Skeletal muscle satellite cell (primary cell): ENCODE data around the gene CMBL.
"Not testable (repeated sequence)": the region's sequence is repeated elsewhere in the genome, so short reads cannot be mapped to it uniquely, and the experiment has no call there.

ENCODE experiments used
- H3K27me3 ChIP-seq: 2 replicates; pipeline ENCODE4 v1.7.0; 2013; ENCODE audit warnings: low read length; ENCODE audit not compliant: control insufficient read depth, insufficient read depth
- H3K36me3 ChIP-seq: 2 replicates; pipeline ENCODE4 v1.7.0; 2013; ENCODE audit warnings: mild to moderate bottlenecking, control low read depth, low read length; ENCODE audit not compliant: insufficient read depth
- H3K4me1 ChIP-seq: 2 replicates; pipeline ENCODE4 v1.7.0; 2013; ENCODE audit warnings: low read length; ENCODE audit not compliant: control insufficient read depth, insufficient read depth
- H3K4me2 ChIP-seq: 2 replicates; pipeline ENCODE4 v1.7.0; 2013; ENCODE audit warnings: mild to moderate bottlenecking, low read length
- H3K4me3 ChIP-seq: 2 replicates; pipeline ENCODE4 v1.7.0; 2013; ENCODE audit warnings: low read length
- H3K9ac ChIP-seq: 2 replicates; pipeline ENCODE4 v1.7.0; 2013; ENCODE audit warnings: mild to moderate bottlenecking, low read depth, low read length, moderate library complexity
- H3K9me3 ChIP-seq: replicated peaks from 2 replicates; pipeline ENCODE4 v1.7.0; 2013; ENCODE audit warnings: mild to moderate bottlenecking, control low read depth, low read length

CMBL gene

GRCh38 chr5:10315824-10316509 is 8.3 kb upstream of the CMBL start:
- Histone ChIP-seq H3K4me3 (no peak overlapping the region), H3K4me2 (no peak overlapping the region), H3K9ac (no peak overlapping the region), H3K36me3 (no peaks in the 10 kb centered on the region), H3K27me3 (peaks cover 3% of the 10 kb centered on the region), H3K9me3 (peaks cover 5% of the 10 kb centered on the region), H3K4me1 (no peaks in the 10 kb centered on the region)

GRCh38 chr5:10315201-10315600 is 7.5 kb upstream of the CMBL start:
- no peak overlapping the region for H3K4me2 ChIP-seq
- no peaks in the 10 kb centered on the region for H3K36me3 ChIP-seq
- H3K9me3 ChIP-seq = peaks cover 5% of the 10 kb centered on the region

GRCh38 chr5:10311595-10312425 is 4.1 kb upstream of the CMBL start:
- H3K9ac ChIP-seq = no peak overlapping the region
- no peaks in the 10 kb centered on the region for H3K27me3 ChIP-seq
- H3K36me3 ChIP-seq = no peaks in the 10 kb centered on the region
- H3K4me1 ChIP-seq = peaks cover 10% of the 10 kb centered on the region
- no peaks in the 10 kb centered on the region for H3K9me3 ChIP-seq
- no peak overlapping the region for H3K4me3 ChIP-seq
- H3K4me2 ChIP-seq = no peak overlapping the region

More at GRCh38 chr5:10315201-10315600, 7.5 kb upstream of the CMBL start:
- H3K27me3 ChIP-seq = peaks cover 3% of the 10 kb centered on the region
- H3K9ac ChIP-seq = no peak overlapping the region
- no peak overlapping the region for H3K4me3 ChIP-seq
- H3K4me1 ChIP-seq = peaks cover 4% of the 10 kb centered on the region

- H3K36me3 ChIP-seq, H3K4me3 ChIP-seq, H3K9me3 ChIP-seq, H3K4me2 ChIP-seq, H3K9ac ChIP-seq, H3K27me3 ChIP-seq: not testable (repeated sequence)
- peaks cover 14% of the 10 kb centered on the region for H3K4me1 ChIP-seq
Observed at GRCh38 chr5:10310835-10311570, 3.3 kb upstream of the CMBL start.

GRCh38 chr5:10310066-10310779 is 2.5 kb upstream of the CMBL start:
- no peak overlapping the region for H3K4me3 ChIP-seq
- H3K36me3 ChIP-seq = no peaks in the 10 kb centered on the region
- no peak overlapping the region for H3K4me2 ChIP-seq
- no peak overlapping the region for H3K9ac ChIP-seq
- peaks cover 14% of the 10 kb centered on the region for H3K4me1 ChIP-seq
- no peaks in the 10 kb centered on the region for H3K27me3 ChIP-seq
- H3K9me3 ChIP-seq = no peaks in the 10 kb centered on the region

GRCh38 chr5:10308844-10309243 is 1.1 kb upstream of the CMBL start:
- Histone ChIP-seq H3K27me3 (no peaks in the 10 kb centered on the region), H3K4me2 (no peak overlapping the region), H3K4me3 (no peak overlapping the region), H3K36me3 (no peaks in the 10 kb centered on the region), H3K9me3 (no peaks in the 10 kb centered on the region), H3K4me1 (peaks cover 14% of the 10 kb centered on the region), H3K9ac (no peak overlapping the region)

- peaks cover 14% of the 10 kb centered on the region for H3K4me1 ChIP-seq
- peak overlapping the region; percentile 85 for H3K4me3 ChIP-seq
- H3K36me3 ChIP-seq = no peaks in the 10 kb centered on the region
- peak overlapping the region; percentile 83 for H3K9ac ChIP-seq
- H3K9me3 ChIP-seq = no peaks in the 10 kb centered on the region
- peak overlapping the region; percentile 83 for H3K4me2 ChIP-seq
- H3K27me3 ChIP-seq = no peaks in the 10 kb centered on the region
Observed at GRCh38 chr5:10306806-10307205, 896 bp downstream of the CMBL start.

- H3K36me3 ChIP-seq = no peaks in the 10 kb centered on the region
- H3K4me1 ChIP-seq = peaks cover 14% of the 10 kb centered on the region
- no peaks in the 10 kb centered on the region for H3K27me3 ChIP-seq
- H3K9me3 ChIP-seq = no peaks in the 10 kb centered on the region
- H3K4me3 ChIP-seq = no peak overlapping the region
- no peak overlapping the region for H3K9ac ChIP-seq
- peak overlapping the region; percentile 83 for H3K4me2 ChIP-seq
Observed at GRCh38 chr5:10306114-10306513, 1.6 kb downstream of the CMBL start.

GRCh38 chr5:10304932-10305331 is 2.8 kb downstream of the CMBL start:
- Histone ChIP-seq H3K4me1 (peaks cover 7% of the 10 kb centered on the region), H3K4me2 (no peak overlapping the region), H3K9ac (no peak overlapping the region), H3K9me3 (no peaks in the 10 kb centered on the region), H3K36me3 (no peaks in the 10 kb centered on the region), H3K4me3 (no peak overlapping the region), H3K27me3 (no peaks in the 10 kb centered on the region)

- no peak overlapping the region for H3K4me2 ChIP-seq
- H3K4me3 ChIP-seq = no peak overlapping the region
- no peaks in the 10 kb centered on the region for H3K36me3 ChIP-seq
- no peak overlapping the region for H3K9ac ChIP-seq
- no peaks in the 10 kb centered on the region for H3K27me3 ChIP-seq
- H3K9me3 ChIP-seq = no peaks in the 10 kb centered on the region
- peaks cover 7% of the 10 kb centered on the region for H3K4me1 ChIP-seq
Observed at GRCh38 chr5:10303699-10304170, 4.0 kb downstream of the CMBL start.

- Histone ChIP-seq H3K4me2 (no peak overlapping the region), H3K4me1 (peaks cover 7% of the 10 kb centered on the region), H3K9ac (no peak overlapping the region), H3K27me3 (no peaks in the 10 kb centered on the region), H3K4me3 (no peak overlapping the region), H3K9me3 (no peaks in the 10 kb centered on the region), H3K36me3 (no peaks in the 10 kb centered on the region)
Observed at GRCh38 chr5:10303201-10303600, 4.5 kb downstream of the CMBL start.
